BLaER1 (cell line): ENCODE data around the gene ARHGAP27.

Experiments used
- H3K27ac ChIP-seq: shearing (Covaris generic); formaldehyde crosslinking; 2 replicates; pipeline ENCODE4 v1.8.1; 2022
- H3K27me3 ChIP-seq: shearing (Covaris generic); formaldehyde crosslinking; 2 replicates; pipeline ENCODE4 v1.8.1; 2022
- H3K36me3 ChIP-seq: shearing (Covaris generic); formaldehyde crosslinking; 2 replicates; pipeline ENCODE4 v1.8.1; 2022
- H3K4me1 ChIP-seq: shearing (Covaris generic); formaldehyde crosslinking; 2 replicates; pipeline ENCODE4 v1.8.1; 2022
- H3K4me2 ChIP-seq: shearing (Covaris generic); formaldehyde crosslinking; 2 replicates; pipeline ENCODE4 v1.8.1; 2022
- H3K4me3 ChIP-seq: shearing (Covaris generic); formaldehyde crosslinking; 2 replicates; pipeline ENCODE4 v1.8.1; 2022
- H3K9ac ChIP-seq: shearing (Covaris generic); formaldehyde crosslinking; 2 replicates; pipeline ENCODE4 v1.8.1; 2022
- H3K9me3 ChIP-seq: shearing (Covaris generic); formaldehyde crosslinking; 2 replicates; pipeline ENCODE4 v1.8.1; 2022
- H4K20me1 ChIP-seq: shearing (Covaris generic); formaldehyde crosslinking; 2 replicates; pipeline ENCODE4 v1.8.1; 2022
- Cebpa-rat ChIP-seq: shearing (Covaris generic); IDR thresholded peaks from 2 replicates; pipeline ENCODE4 v1.8.1; 2022

The ARHGAP27 gene

DNA sequence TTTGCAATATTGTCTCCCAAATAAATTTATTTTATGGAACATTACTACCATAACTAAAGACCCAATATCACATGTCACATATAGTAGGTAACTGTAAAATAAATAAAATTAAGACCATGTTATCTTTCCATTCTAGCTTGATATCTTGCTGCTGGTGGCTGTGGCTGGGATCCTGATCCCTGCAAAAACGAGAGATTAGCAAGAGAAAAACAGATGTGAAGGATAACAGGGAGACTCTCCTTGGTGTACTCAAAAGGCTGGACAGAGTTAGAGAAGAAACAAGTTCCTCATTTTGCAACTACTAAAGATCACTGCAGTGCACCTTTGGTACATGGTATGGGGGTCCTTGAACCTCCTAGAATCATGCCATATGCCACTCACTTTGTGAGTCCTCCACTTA, 49.7 kb downstream of the ARHGAP27 start:
- Histone ChIP-seq H3K9ac (no peak overlapping the region), H4K20me1 (peaks cover 12% of the 10 kb centered on the region), H3K4me2 (peak overlapping the region; percentile 87), H3K4me3 (no peak overlapping the region), H3K27me3 (no peaks in the 10 kb centered on the region), H3K9me3 (no peaks in the 10 kb centered on the region), H3K27ac (no peak overlapping the region), H3K36me3 (no peaks in the 10 kb centered on the region), H3K4me1 (peaks cover 86% of the 10 kb centered on the region)
- TF ChIP-seq Cebpa-rat, result no peak

DNA sequence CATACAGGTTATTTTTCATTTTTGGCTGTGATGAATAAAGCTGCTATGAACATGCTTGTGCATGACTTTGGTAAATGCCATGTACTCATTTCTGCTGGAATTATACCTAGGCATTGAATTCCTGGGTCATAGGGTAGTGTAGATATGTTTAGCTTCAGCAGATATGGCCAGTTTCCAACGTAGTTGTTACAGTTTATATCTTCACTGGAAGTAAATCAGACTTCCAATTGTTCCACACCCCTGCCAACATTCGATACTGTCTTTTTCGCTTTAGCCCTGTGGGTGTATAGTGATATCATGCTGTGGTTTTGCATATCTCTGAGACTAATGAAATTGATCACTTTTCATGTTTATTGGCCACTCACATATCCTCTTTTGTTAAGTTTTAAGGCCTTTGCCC, 50.4 kb downstream of the ARHGAP27 start:
- no peak for TF ChIP-seq Cebpa-rat
- H3K4me2 ChIP-seq, result peak overlapping the region; percentile 87; the same call in 1 of the 2 replicates
- H3K4me1 ChIP-seq, result peaks cover 86% of the 10 kb centered on the region
- no peak overlapping the region for H3K9ac ChIP-seq
- H4K20me1 ChIP-seq, result peaks cover 12% of the 10 kb centered on the region
- H3K27me3 ChIP-seq, result no peaks in the 10 kb centered on the region
- no peak overlapping the region for H3K27ac ChIP-seq
- no peaks in the 10 kb centered on the region for H3K36me3 ChIP-seq
- no peaks in the 10 kb centered on the region for H3K9me3 ChIP-seq
- H3K4me3 ChIP-seq, result no peak overlapping the region

- H3K9ac ChIP-seq, result no peak overlapping the region; the same call in 1 of the 2 replicates
- no peaks in the 10 kb centered on the region for H3K9me3 ChIP-seq
- peak; percentile 89 for TF ChIP-seq Cebpa-rat
- no peaks in the 10 kb centered on the region for H3K27me3 ChIP-seq
- no peak overlapping the region for H3K27ac ChIP-seq
- H4K20me1 ChIP-seq, result peaks cover 12% of the 10 kb centered on the region
- H3K4me3 ChIP-seq, result no peak overlapping the region
- no peaks in the 10 kb centered on the region for H3K36me3 ChIP-seq
- H3K4me2 ChIP-seq, result peak overlapping the region; percentile 81
- peaks cover 74% of the 10 kb centered on the region for H3K4me1 ChIP-seq
These were observed 51.7 kb downstream of the ARHGAP27 start for GRCh38 chr17:45380991-45381390.

DNA sequence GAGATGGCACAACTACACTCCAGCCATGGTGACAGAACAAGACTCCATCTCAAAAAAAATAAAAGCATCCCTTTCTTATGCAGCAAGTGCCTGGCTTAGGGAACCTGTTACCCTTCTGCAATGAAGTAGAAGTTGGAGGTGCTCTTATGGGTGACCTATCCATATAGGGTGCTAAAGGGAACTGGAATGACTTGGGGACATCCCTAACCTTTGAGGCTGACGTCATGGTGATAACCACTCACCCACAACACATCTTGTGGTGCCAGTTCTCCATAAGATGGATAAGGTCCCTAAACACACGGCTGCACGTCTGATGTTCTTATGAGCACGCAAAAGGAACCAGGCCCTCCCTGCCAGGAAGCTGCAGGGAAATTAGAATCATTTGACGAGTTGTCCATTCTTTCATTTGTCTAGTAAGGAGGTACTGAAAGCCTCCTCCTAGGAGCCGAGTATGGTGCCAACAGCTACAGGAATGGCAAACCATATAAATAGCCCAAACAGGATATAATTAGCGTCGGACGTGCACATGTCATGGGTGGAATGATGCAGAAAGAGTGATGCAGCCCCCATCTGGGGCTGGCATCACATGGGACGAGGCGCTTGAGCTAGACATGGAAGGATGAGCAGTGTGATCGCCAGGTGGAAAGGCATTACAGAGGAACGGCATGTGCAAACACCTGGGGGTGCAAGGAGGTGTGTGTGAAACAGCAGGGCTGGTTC, 52.5 kb downstream of the ARHGAP27 start:
- no peak overlapping the region for H3K27ac ChIP-seq
- peak overlapping the region; percentile 81 for H3K4me2 ChIP-seq
- peaks cover 10% of the 10 kb centered on the region for H4K20me1 ChIP-seq
- 0 out of 2 replicates have a peak overlapping the region, but pooled peaks have one; percentile 8 for H3K4me3 ChIP-seq
- no peak for TF ChIP-seq Cebpa-rat
- no peaks in the 10 kb centered on the region for H3K36me3 ChIP-seq
- peaks cover 66% of the 10 kb centered on the region for H3K4me1 ChIP-seq
- no peak overlapping the region; the same call in 1 of the 2 replicates for H3K9ac ChIP-seq
- H3K27me3 ChIP-seq, result no peaks in the 10 kb centered on the region
- H3K9me3 ChIP-seq, result no peaks in the 10 kb centered on the region

GRCh38 chr17:45377401-45377800, 55.3 kb downstream of the ARHGAP27 start:
- Histone ChIP-seq H3K27me3 (peaks cover 15% of the 10 kb centered on the region), H3K4me1 (peaks cover 56% of the 10 kb centered on the region), H4K20me1 (no peaks in the 10 kb centered on the region), H3K27ac (no peak overlapping the region), H3K4me2 (no peak overlapping the region), H3K9me3 (no peaks in the 10 kb centered on the region), H3K36me3 (no peaks in the 10 kb centered on the region), H3K4me3 (no peak overlapping the region), H3K9ac (no peak overlapping the region)
- no peak for TF ChIP-seq Cebpa-rat

DNA sequence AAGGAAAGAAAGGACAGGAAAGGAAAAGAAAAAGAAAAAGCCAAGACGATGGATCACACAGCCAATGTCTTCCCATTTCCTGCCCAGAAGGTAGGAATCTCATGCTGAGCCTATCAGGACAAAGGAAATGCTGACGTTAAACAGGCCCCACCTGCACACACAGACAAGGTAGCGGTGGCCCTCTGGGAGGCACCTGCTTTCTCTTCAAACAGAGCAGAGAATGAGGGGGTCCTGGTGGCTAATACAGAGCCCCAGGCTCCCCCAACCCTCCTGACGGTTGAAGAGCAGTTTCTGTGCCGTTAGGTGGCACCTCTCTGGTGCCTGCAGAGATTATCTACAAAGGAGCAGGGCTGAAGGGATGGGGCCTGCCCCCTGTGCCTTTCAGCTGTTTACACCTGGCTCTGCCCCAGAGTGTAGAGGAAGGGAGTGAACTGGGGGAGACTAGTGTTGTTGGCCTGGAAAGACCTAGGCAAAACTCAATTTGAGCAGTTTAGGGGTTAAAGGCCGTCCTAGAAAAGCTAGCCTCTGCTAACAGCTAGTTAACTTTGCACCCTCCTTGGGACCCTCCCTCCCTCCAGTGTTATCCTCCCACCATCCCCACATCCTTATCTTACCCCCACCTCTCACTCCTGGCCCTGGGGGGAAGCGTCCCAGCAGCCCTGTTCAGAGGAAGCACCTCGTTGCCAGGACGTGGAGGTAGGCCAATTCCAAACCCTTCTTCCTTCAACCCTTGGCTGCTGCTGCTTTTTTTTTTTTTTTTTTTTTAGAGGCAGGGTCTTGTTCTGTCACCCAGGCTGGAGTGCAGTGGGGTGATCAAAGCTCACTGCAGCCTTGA, 56.3 kb downstream of the ARHGAP27 start:
- peaks cover 50% of the 10 kb centered on the region for H3K4me1 ChIP-seq
- no peak overlapping the region for H3K4me3 ChIP-seq
- no peaks in the 10 kb centered on the region for H3K9me3 ChIP-seq
- no peaks in the 10 kb centered on the region for H4K20me1 ChIP-seq
- TF ChIP-seq Cebpa-rat, result no peak
- no peak overlapping the region for H3K9ac ChIP-seq
- no peaks in the 10 kb centered on the region for H3K36me3 ChIP-seq
- H3K27me3 ChIP-seq, result peaks cover 25% of the 10 kb centered on the region
- H3K4me2 ChIP-seq, result no peak overlapping the region
- no peak overlapping the region for H3K27ac ChIP-seq

DNA sequence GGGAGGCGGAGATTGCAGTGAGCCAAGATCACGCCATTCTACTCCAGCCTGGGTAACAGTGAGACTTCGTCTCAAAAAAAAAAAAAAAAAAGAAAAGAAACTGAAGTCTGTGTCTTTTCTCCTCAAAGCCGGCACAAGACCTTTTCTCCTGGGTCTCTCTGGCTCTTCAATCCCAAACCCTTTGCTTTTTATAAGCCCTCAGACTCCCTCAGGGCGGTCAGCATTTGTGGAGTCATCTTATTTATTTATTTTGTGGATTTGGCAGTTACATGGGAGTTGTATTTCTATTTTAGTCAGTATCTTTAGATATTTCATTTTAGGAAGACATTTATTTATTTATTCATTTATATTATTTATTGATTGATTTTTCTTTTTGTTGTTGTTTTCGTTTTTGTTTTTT, 58.2 kb downstream of the ARHGAP27 start:
- TF ChIP-seq Cebpa-rat, result no peak
- H3K4me3 ChIP-seq, result no peak overlapping the region
- H3K4me2 ChIP-seq, result no peak overlapping the region
- H3K27me3 ChIP-seq, result peaks cover 39% of the 10 kb centered on the region
- no peak overlapping the region for H3K27ac ChIP-seq
- H3K9me3 ChIP-seq, result no peaks in the 10 kb centered on the region
- H3K36me3 ChIP-seq, result no peaks in the 10 kb centered on the region
- no peaks in the 10 kb centered on the region for H4K20me1 ChIP-seq
- H3K9ac ChIP-seq, result no peak overlapping the region
- peaks cover 38% of the 10 kb centered on the region for H3K4me1 ChIP-seq

- Histone ChIP-seq H4K20me1 (no peaks in the 10 kb centered on the region), H3K27ac (no peak overlapping the region), H3K9me3 (no peaks in the 10 kb centered on the region), H3K9ac (no peak overlapping the region), H3K36me3 (no peaks in the 10 kb centered on the region), H3K4me3 (no peak overlapping the region), H3K4me1 (peaks cover 33% of the 10 kb centered on the region), H3K4me2 (no peak overlapping the region), H3K27me3 (peaks cover 39% of the 10 kb centered on the region)
- TF ChIP-seq Cebpa-rat, result no peak
These were observed 60.3 kb downstream of the ARHGAP27 start for GRCh38 chr17:45372325-45372869.

DNA sequence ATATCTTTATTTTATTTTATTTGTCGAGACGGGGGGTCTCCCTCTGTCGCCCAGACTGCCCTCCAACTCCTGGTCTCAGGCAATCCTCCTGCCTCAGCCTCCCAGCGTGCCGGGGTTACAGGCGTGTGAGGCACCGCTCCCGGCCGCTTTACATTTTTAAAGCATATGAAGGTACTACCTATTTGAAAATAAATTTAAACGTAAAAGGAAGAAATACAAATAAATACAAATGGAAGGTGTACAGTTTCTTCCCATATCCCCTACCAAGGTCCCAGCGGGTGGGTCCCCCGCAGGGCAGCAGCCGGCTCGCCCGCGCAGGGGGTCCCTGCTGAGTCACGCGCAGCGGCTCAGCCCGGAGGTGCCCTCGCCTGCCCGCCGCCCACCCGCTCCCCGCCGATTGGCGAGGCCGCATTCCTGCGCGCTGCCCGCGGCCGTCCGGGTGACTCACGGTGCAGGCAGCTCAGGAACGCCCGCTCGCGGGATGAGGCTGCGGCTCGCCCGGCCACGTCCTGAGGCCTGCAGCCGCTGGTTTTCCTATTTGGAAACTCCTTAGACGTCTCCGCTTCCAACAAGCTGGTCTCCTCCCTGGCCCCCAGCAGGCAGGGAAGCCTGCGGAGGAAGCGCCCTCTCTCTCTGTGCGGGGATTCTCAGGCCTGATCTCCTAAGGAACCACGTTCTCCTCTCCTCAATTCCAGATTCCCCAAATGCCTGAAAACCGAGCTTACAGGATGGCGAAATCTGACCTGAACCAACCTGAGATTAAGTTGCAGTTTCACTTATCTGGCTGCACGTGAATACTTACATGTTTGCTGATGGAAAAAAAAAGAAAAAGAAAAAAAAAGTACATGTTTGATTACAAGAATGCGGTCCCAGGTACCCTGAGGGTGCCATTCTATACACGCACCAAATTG, 61.0 kb downstream of the ARHGAP27 start:
- Histone ChIP-seq H3K4me1 (peaks cover 36% of the 10 kb centered on the region), H4K20me1 (no peaks in the 10 kb centered on the region), H3K27me3 (peaks cover 39% of the 10 kb centered on the region), H3K27ac (no peak overlapping the region), H3K9me3 (no peaks in the 10 kb centered on the region), H3K4me3 (no peak overlapping the region), H3K4me2 (peak overlapping the region; percentile 10; the same call in 1 of the 2 replicates), H3K36me3 (no peaks in the 10 kb centered on the region), H3K9ac (no peak overlapping the region)
- no peak for TF ChIP-seq Cebpa-rat
